ENCODE data around the gene PPM1H.
"Not testable (repeated sequence)": the region's sequence is repeated elsewhere in the genome, so short reads cannot be mapped to it uniquely, and the experiment has no call there.

The PPM1H gene

DNA sequence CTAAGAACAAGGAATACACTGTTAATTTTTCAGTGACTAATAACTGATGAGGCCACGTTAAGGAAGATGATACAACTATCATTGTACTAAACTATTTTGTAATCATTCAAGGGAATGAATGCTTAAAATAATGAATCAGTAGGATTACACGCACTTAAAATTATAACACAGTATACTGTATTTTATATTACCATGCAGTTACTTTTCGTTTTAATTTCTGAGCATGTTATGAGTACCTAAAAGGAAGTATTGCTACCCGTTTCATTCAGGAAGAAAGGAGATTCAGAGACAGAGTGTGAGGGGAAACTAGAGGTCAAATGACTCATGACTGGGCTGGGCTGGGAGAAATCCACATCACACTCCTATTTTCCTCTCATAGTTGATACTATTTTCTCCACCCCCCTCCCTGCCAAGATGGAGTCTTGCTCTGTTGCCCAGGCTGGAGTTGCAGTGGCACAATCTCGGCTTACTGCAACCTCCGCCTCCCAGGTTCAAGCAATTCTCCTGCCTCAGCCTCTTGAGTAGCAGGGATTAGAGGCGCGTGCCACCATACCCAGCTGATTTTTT, 202.0 kb downstream of the PPM1H start:
- no peak for DNase-seq (ENCODE audit: low read depth)

DNA sequence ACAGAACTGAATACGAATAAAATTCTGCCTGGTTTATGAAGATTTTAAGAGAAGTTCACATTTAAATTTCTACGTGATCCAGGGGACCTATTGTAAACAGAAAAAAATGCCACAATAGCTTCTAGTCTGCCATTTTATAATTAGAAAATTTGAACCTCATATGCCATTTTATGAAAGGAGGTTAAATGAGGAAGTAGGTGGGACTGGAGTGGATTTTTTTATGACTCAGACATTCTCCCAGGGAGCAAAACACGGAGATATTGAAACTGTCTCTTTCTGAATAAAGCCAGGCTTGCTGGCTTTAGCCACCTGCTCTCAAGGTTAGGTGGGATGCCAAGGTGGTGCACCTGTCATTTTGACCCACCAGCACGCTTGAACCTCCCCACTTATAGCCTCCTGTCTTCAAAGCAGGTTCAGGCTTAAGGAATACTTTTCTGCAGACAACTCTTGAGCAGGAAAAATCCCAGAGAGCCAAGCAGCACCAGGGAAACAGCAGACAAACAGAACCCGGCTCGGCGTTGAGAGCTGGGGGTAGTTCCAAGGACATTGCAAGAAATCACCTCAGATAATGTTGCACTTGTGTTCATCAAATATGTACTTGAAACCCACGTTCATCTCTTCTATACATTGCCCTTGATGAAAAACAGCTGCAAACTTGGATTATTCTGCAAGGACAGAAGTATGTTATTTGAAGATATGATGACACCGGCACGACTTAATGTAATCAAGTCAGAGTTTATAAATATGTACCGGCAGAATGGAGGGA, 203.7 kb downstream of the PPM1H start:
- DNase-seq (ENCODE audit: low read depth), result no peak

DNA sequence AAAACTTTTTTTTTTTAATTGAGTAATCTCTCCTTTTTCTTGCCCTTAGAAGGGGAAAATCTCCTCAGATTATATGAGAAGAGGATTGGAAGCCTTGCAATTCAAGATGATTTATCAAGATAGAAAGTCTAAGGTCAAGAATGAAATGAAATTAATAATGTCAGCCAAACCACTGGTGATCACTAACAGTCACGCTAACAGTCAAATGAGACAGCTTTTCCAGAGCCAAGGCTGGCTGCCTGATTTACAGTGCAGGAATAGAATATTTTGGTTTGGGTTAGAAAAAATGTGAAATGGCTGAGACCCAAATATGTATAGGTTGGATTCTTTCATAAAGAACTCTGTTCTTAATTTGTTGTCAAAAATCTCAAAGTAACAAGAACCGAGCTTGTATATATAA, 204.3 kb downstream of the PPM1H start:
- DNase-seq (ENCODE audit: low read depth), result no peak

GRCh38 chr12:62729579-62730544, 205.1 kb downstream of the PPM1H start:
- not testable (repeated sequence) for DNase-seq (ENCODE audit: low read depth)

DNA sequence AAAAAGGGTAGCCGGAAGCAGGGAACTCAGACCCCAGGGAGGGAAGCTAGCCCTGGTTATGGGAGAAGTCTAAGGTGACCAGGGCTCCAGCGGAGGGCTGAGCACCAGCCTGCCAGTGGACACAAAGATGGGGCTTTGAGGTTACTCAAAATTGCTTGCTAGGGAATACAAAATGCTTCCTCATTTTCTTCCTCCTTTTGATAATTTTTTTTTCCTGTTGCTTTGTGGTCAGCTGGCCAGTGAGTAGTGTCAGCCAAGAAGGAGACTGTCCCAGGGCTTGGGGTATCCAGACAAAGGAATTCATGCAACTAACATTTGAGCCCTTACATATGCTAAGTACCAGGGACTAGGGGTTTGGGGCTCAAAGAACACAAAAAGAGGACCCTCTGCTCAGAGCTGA, 206.2 kb downstream of the PPM1H start:
- no peak for DNase-seq (ENCODE audit: low read depth)

GRCh38 chr12:62726471-62726980, 208.4 kb downstream of the PPM1H start:
- no peak for DNase-seq (ENCODE audit: low read depth)

- no peak for DNase-seq (ENCODE audit: low read depth)
Measured at GRCh38 chr12:62725781-62726180, 209.2 kb downstream of the PPM1H start.

DNA sequence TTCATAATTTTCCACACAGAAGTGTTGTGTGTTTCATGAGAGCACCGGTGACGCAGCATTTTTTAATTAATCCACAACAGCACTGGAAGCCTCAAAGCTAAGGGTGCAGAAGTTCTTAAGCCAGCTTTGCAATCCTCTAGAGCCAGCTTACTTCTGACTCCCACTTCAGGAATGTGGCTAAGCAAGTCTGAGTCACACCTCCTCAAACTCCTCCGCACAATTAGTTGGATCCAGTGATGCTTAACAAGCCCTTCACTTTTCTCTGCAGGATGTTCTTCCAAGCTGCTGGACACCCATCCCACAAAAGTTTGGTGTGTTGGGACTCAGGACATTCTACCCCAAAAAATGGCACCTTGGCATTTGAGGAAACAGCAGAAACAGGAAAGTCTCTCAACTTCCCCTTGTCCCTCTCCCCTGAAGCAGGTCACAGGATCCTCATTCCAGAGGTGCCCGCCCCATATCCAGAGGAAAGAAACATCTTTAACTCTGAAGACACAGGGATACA, 210.0 kb downstream of the PPM1H start:
- peak; percentile 98 for DNase-seq (ENCODE audit: low read depth)

- DNase-seq (ENCODE audit: low read depth), result no peak
Measured at GRCh38 chr12:62724285-62724684, 210.7 kb downstream of the PPM1H start.

GRCh38 chr12:62722971-62723680, 211.8 kb downstream of the PPM1H start:
- no peak for DNase-seq (ENCODE audit: low read depth)

DNA sequence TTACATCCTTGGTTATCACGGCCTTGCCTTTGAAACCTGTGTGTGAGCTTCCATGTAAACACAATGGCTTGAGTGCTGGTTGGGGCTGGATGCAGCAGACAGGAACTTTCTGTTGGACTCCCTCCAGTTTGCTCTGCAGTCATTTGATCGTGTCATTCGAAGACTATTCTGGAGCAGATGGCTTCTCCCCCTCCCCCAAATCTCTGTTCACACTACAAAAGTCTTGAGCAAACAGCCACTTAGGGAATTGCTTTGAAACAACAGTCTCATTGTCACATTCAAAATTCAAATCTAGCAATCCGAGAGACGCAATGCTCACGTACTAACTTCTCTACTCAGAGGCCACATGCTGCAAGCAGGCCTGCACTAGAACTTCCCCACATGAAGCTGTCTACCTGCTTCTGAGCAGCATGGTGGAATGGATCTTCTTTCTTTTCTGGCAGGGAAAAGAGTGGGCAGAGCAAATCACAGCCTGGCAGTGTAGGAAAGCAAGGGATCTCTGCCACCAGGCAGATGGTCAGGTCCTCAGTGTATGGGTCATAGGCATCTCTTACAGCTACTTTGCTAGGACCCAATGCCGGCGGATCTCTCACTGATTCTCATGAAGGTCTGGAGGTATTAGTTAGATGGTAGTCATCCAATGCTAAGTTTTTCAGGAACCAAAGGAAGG, 214.2 kb downstream of the PPM1H start:
- DNase-seq (ENCODE audit: low read depth), result no peak

GRCh38 chr12:62720025-62720424, 214.9 kb downstream of the PPM1H start:
- no peak for DNase-seq (ENCODE audit: low read depth)

DNA sequence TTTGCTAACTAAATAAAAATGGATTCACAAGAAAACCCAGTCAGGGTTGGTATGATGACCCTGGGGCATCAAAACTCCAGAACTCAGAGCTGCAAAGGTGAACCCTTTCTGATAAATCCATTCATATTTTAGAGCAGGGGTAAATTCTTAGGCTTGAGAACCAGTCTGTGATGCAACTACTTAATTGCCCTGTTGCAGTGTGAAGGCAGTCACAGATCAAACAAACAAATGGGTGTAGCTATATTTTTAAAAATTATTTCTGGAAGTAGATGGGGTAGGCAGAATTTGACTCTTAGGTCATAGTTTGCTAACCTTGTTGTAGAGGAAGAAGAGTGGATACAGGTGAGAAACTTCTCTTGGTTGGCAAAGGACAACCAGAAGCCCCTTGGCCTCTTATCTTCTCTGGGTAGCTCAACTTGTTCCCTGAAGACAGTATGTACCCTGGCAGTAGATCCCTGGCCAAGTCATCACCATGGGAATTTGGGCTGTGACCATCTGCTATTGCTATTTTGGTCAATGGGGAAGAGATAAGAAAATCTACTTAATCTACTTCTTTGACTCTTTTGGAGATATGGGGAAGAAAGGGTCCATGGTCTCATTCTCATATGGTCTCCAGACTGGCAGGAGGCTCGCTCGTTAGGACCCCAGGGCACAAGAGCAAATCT, 216.1 kb downstream of the PPM1H start:
- no peak for DNase-seq (ENCODE audit: low read depth)

DNA sequence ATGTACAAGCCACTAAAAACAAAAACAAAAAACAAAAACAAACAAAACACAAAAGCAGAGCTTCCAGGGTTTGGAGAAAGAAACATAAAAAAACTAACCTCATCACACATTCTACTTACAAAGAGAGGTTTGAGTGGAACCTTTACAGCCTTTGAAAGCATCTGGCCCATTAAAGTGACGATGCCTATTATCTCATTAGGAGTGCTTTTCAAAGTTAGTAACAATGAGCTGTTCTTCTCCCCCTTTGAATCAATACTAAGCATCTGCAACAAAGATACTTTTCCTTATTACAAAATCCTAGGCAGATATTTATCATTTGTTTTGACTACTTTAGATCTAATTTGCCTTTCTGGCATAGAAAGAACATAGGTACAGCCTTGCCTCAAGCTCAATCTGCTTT, 217.3 kb downstream of the PPM1H start:
- DNase-seq (ENCODE audit: low read depth), result no peak

DNA sequence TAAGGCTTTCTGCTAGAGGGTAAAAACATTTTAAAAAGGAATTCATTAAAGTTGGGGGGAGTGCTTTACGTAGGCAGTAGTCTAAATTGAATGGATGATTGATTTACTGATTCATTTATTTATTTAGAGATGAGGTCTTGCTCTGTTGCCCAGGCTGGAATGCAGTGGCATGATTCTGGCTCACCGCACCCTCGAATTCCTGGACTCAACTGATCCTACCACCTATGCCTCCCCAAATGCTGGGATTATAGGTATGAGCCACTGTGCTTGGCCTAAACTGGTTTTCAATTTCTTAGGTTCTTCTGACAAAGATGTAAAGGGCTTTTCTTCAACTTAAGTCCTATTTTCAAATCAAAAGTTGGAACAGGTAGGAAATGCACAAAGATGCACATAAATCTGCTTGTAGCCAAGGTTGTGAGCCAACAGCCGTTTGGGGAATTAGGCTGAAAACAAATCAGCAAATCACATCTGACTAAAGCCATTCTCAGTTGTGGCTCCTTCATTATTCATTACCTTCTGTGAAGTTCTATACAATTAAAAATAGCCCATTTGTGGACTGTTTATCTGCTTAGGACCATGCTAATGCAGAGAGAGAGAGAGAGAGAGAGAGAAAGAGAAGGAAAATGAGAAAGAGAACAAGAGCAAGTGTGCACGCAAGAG, 218.0 kb downstream of the PPM1H start:
- no peak for DNase-seq (ENCODE audit: low read depth)

GRCh38 chr12:62716037-62716436, 218.9 kb downstream of the PPM1H start:
- DNase-seq (ENCODE audit: low read depth), result no peak

- DNase-seq (ENCODE audit: low read depth), result no peak
Measured at GRCh38 chr12:62714774-62715721, 219.9 kb downstream of the PPM1H start.

GRCh38 chr12:62714181-62714773, 220.7 kb downstream of the PPM1H start:
- DNase-seq (ENCODE audit: low read depth), result no peak

Measured in non-pigmented ciliary epithelial cell (primary cell).